SK-N-SH (cell line): Measurements from ENCODE around the gene POLE2. TPM values are rescaled to one million over a fixed set of nuclear protein-coding genes. Genes with fewer than 3 reads are reported as not detected.
A peak's percentile ranks its signal among the peaks of the same experiment; 100 is the strongest.

Source experiments
- CTCF ChIA-PET: fragments of 300-600, 350-600 bp; formaldehyde crosslinking; extraction: SDS; loops from one replicate; lab custom pipeline; 2021; lab: Yijun Ruan, JAX
- POLR2A ChIA-PET: fragments of 350-600 bp; sonication (Branson Sonifier 250); formaldehyde crosslinking; extraction: SDS; loops from one replicate; lab custom pipeline; 2020; ENCODE audit warnings: antibody characterized with exemption, inconsistent platforms; lab: Yijun Ruan, JAX
- DNase-seq: peaks from one replicate; pipeline ENCODE4 v3.0.0; 2012
- H2AFZ ChIP-seq: fragments of 200-600 bp; sonication (generic); 2 replicates; pipeline ENCODE4 v1.8.1; 2016; ENCODE audit warnings: antibody characterized with exemption, mild to moderate bottlenecking, low read depth
- H3F3A ChIP-seq: fragments of 200-600 bp; sonication (generic); replicated peaks from 2 replicates; pipeline ENCODE3; 2016; ENCODE audit warnings: antibody characterized with exemption, mild to moderate bottlenecking; ENCODE audit not compliant: insufficient read depth
- H3K27ac ChIP-seq, 2 experiments: fragments of 200-500 bp in 1 of 2; fragments of 200-600 bp in 1 of 2; sonication (Bioruptor generic) in 1 of 2; sonication (generic), shearing (Covaris generic) in 1 of 2; 2 replicates each; pipeline versions ENCODE4 v1.5.1 to v1.6.1; 2014 to 2016; ENCODE audit warnings: low read depth in 2 of 2, inconsistent platforms in 1 of 2, low read length in 1 of 2, mild to moderate bottlenecking in 1 of 2, mixed read lengths in 1 of 2
- H3K27me3 ChIP-seq: fragments of 200-600 bp; sonication (generic), shearing (Covaris generic); 2 replicates; pipeline ENCODE4 v1.6.1; 2016; ENCODE audit warnings: mixed run types; ENCODE audit not compliant: insufficient read depth
- H3K36me3 ChIP-seq, 2 experiments: fragments of 200-500 bp in 1 of 2; fragments of 200-600 bp in 1 of 2; sonication (Bioruptor generic) in 1 of 2; sonication (generic) in 1 of 2; replicated peaks in 1 of 2; 2 replicates each; pipeline versions ENCODE3 to v1.5.1; 2014 to 2016; ENCODE audit warnings: low read length in 1 of 2, mild to moderate bottlenecking in 1 of 2; ENCODE audit not compliant: insufficient read depth in 2 of 2, control insufficient read depth in 1 of 2
- H3K4me1 ChIP-seq, 2 experiments: fragments of 200-500 bp in 1 of 2; fragments of 200-600 bp in 1 of 2; sonication (Bioruptor generic) in 1 of 2; sonication (generic), shearing (Covaris generic) in 1 of 2; 2 replicates each; pipeline versions ENCODE4 v1.5.1 to v1.6.1; 2014 to 2016; ENCODE audit warnings: low read depth in 1 of 2, low read length in 1 of 2, mixed run types in 1 of 2; ENCODE audit not compliant: insufficient read depth in 2 of 2, control insufficient read depth in 1 of 2
- H3K4me2 ChIP-seq: fragments of 200-600 bp; sonication (generic), shearing (Covaris generic); 2 replicates; pipeline ENCODE4 v1.6.1; 2017; ENCODE audit warnings: mixed run types
- H3K4me3 ChIP-seq, 2 experiments: fragments of 200-500 bp in 1 of 2; fragments of 200-600 bp in 1 of 2; sonication (Bioruptor generic) in 1 of 2; sonication (generic), shearing (Covaris generic) in 1 of 2; 2 replicates each; pipeline versions ENCODE4 v1.5.1 to v1.8.1; 2014 to 2016; ENCODE audit warnings: low read depth in 2 of 2, inconsistent platforms in 1 of 2, low read length in 1 of 2, mild to moderate bottlenecking in 1 of 2, mixed read lengths in 1 of 2, moderate library complexity in 1 of 2
- H3K79me2 ChIP-seq: fragments of 200-600 bp; sonication (generic); 2 replicates; pipeline ENCODE4 v1.8.1; 2017; ENCODE audit warnings: mild to moderate bottlenecking; ENCODE audit not compliant: insufficient read depth
- H3K9ac ChIP-seq: fragments of 200-600 bp; sonication (generic); 2 replicates; pipeline ENCODE4 v1.6.1; 2017; ENCODE audit warnings: mixed run types
- H3K9me2 ChIP-seq: fragments of 200-600 bp; sonication (generic); 2 replicates; pipeline ENCODE4 v1.6.1; 2017; ENCODE audit warnings: mixed run types
- H3K9me3 ChIP-seq: fragments of 200-600 bp; sonication (generic); 2 replicates; pipeline ENCODE4 v1.6.1; 2017; ENCODE audit warnings: mixed run types, mild to moderate bottlenecking, moderate library complexity
- H4K20me1 ChIP-seq: fragments of 200-600 bp; sonication (generic); 2 replicates; pipeline ENCODE4 v1.6.1; 2017; ENCODE audit warnings: mild to moderate bottlenecking, mixed run types; ENCODE audit not compliant: insufficient read depth
- EP300 ChIP-seq, 2 experiments: IDR thresholded peaks; 2 replicates each; pipeline versions ENCODE4 v1.4.0 to v1.6.1; 2012; ENCODE audit warnings: borderline replicate concordance in 1 of 2, low read depth in 1 of 2, low read length in 1 of 2
- FOXJ3 ChIP-seq: sonication (generic); formaldehyde crosslinking; IDR thresholded peaks from 2 replicates; pipeline ENCODE4 v1.5.1; 2020; ENCODE audit warnings: mild to moderate bottlenecking, missing genetic modification reagents
- GABPA ChIP-seq: IDR thresholded peaks from 2 replicates; pipeline ENCODE4 v1.4.0; 2012; ENCODE audit warnings: low read depth, mild to moderate bottlenecking
- GATA2 ChIP-seq: sonication (generic); formaldehyde crosslinking; IDR thresholded peaks from 2 replicates; pipeline ENCODE4 v1.5.0; 2020; ENCODE audit warnings: mild to moderate bottlenecking, missing genetic modification reagents
- JUND ChIP-seq: IDR thresholded peaks from 2 replicates; pipeline ENCODE4 v1.4.0; 2012
- MAX ChIP-seq: IDR thresholded peaks from 2 replicates; pipeline ENCODE4 v1.4.0; 2012; ENCODE audit warnings: low read depth
- MXI1 ChIP-seq: IDR thresholded peaks from 2 replicates; pipeline ENCODE4 v1.6.1; 2012; ENCODE audit warnings: mild to moderate bottlenecking, low read depth, low read length, improper control_type of control experiment
- NRF1 ChIP-seq: IDR thresholded peaks from 2 replicates; pipeline ENCODE4 v1.6.1; 2012; ENCODE audit warnings: low read depth, mild to moderate bottlenecking, low read length
- POLR2AphosphoS5 ChIP-seq: IDR thresholded peaks from 2 replicates; pipeline ENCODE4 v1.6.1; 2012; ENCODE audit warnings: low read depth, low read length
- RAD21 ChIP-seq: IDR thresholded peaks from 2 replicates; pipeline ENCODE4 v1.6.1; 2012; ENCODE audit warnings: mild to moderate bottlenecking, low read length
- RCOR1 ChIP-seq: fragments of 150-350 bp; IDR thresholded peaks from 2 replicates; pipeline ENCODE4 v1.6.1; 2017; ENCODE audit warnings: antibody characterized with exemption, low read length
- RFX5 ChIP-seq: IDR thresholded peaks from 2 replicates; pipeline ENCODE4 v1.6.1; 2012; ENCODE audit warnings: mild to moderate bottlenecking, improper control_type of control experiment, low read length
- SMC3 ChIP-seq: IDR thresholded peaks from 2 replicates; pipeline ENCODE4 v1.6.1; 2012; ENCODE audit warnings: low read depth, low read length, improper control_type of control experiment
- TAF1 ChIP-seq: IDR thresholded peaks from 2 replicates; pipeline ENCODE4 v1.6.1; 2012; ENCODE audit warnings: low read depth, mild to moderate bottlenecking, low read length, moderate library complexity, borderline replicate concordance
- TEAD4 ChIP-seq: IDR thresholded peaks from 2 replicates; pipeline ENCODE4 v1.4.0; 2012; ENCODE audit warnings: mild to moderate bottlenecking, borderline replicate concordance; ENCODE audit not compliant: insufficient read depth
- WGBS: methylation state at CpG from one replicate; pipeline ENCODE4 v1.1.6; 2017; ENCODE audit warnings: low lambda C conversion rate; 5-methylcytosine and 5-hydroxymethylcytosine counted together
- polyA plus RNA-seq, 3 experiments: library from polyadenylated mRNA; depleted of rRNA; stranded (reverse); fragments of >200 nt; gene quantifications; 2 replicates each; pipeline ENCODE4 v1.2.3, GENCODE V29; 2012
- TF ChIP-seq, protein P1 (sequence below): IDR thresholded peaks from 2 replicates; pipeline ENCODE4 v1.6.1; 2012; ENCODE audit warnings: mild to moderate bottlenecking, low read depth, low read length, moderate library complexity

Gene POLE2
- polyA plus RNA-seq, 1 of the 3 experiments (the other 2 are of a cell fraction): 8.5 TPM

GRCh38 chr14:49640540-49641417 lies 47.2 kb downstream of the POLE2 start:
- Histone ChIP-seq H2AFZ (no peak overlapping the region), H3K79me2 (peaks cover 95% of the 10 kb centered on the region), H3K36me3 (peaks cover 16 to 36% of the 10 kb centered on the region in 2 experiments), H3K4me2 (no peak overlapping the region), H3K9me2 (no peaks in the 10 kb centered on the region), H3K9ac (no peak overlapping the region), H3K9me3 (no peaks in the 10 kb centered on the region), H3K27ac (peak overlapping the region in 1 of 2 experiments; percentile 10; a peak in 1 of 4 replicates), H3F3A (peaks cover 26% of the 10 kb centered on the region), H3K4me3 (no peak overlapping the region), H4K20me1 (peaks cover 8% of the 10 kb centered on the region; the same call in 1 of the 2 replicates), H3K4me1 (peaks cover 7% of the 10 kb centered on the region in 2 experiments; a peak in 2 of 4 replicates), H3K27me3 (no peaks in the 10 kb centered on the region)
- no peak for DNase-seq
- ChIA-PET CTCF (no interaction called here), POLR2A (no interaction called here)
- 93% methylated on average over 7 of the region's 7 CpGs for WGBS
- TF ChIP-seq MXI1 (no peak), RAD21 (no peak)

GRCh38 chr14:49637534-49638078 lies 50.4 kb downstream of the POLE2 start:
- no peaks in the 10 kb centered on the region for H3K9me2 ChIP-seq
- H3K4me3 ChIP-seq: no peak overlapping the region
- WGBS: 69% methylated on average over 3 of the region's 3 CpGs
- H3K4me1 ChIP-seq: peaks cover 7% of the 10 kb centered on the region in 2 experiments; a peak in 2 of 4 replicates
- no peak overlapping the region for H3K9ac ChIP-seq
- peaks cover 89% of the 10 kb centered on the region for H3K79me2 ChIP-seq
- peaks cover 8% of the 10 kb centered on the region; the same call in 1 of the 2 replicates for H4K20me1 ChIP-seq
- H3K4me2 ChIP-seq: no peak overlapping the region
- TF ChIP-seq FOXJ3 (CRISPR knock-in tag) (no peak), SMC3 (no peak), JUND (no peak), MAX (no peak), GABPA (no peak), POLR2AphosphoS5 (no peak), RFX5 (no peak), RCOR1 (0 out of 2 replicates have a peak, but pooled peaks have one; percentile 33), TEAD4 (no peak), EP300 (IDR thresholded peaks at IDR 0.05; ENCODE audit: borderline replicate concordance in 1 of 2, low read depth in 1 of 2, low read length in 1 of 2) (no peak), TAF1 (no peak), GATA2 (peak; percentile 26; the same call in 1 of the 2 replicates), NRF1 (no peak)
- TF ChIP-seq, protein P1, sequence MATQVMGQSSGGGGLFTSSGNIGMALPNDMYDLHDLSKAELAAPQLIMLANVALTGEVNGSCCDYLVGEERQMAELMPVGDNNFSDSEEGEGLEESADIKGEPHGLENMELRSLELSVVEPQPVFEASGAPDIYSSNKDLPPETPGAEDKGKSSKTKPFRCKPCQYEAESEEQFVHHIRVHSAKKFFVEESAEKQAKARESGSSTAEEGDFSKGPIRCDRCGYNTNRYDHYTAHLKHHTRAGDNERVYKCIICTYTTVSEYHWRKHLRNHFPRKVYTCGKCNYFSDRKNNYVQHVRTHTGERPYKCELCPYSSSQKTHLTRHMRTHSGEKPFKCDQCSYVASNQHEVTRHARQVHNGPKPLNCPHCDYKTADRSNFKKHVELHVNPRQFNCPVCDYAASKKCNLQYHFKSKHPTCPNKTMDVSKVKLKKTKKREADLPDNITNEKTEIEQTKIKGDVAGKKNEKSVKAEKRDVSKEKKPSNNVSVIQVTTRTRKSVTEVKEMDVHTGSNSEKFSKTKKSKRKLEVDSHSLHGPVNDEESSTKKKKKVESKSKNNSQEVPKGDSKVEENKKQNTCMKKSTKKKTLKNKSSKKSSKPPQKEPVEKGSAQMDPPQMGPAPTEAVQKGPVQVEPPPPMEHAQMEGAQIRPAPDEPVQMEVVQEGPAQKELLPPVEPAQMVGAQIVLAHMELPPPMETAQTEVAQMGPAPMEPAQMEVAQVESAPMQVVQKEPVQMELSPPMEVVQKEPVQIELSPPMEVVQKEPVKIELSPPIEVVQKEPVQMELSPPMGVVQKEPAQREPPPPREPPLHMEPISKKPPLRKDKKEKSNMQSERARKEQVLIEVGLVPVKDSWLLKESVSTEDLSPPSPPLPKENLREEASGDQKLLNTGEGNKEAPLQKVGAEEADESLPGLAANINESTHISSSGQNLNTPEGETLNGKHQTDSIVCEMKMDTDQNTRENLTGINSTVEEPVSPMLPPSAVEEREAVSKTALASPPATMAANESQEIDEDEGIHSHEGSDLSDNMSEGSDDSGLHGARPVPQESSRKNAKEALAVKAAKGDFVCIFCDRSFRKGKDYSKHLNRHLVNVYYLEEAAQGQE: no peak
- ChIA-PET POLR2A (interaction anchor here (0.6 kb wide), 2 partner anchors 193 to 215 kb away, joined by 4 to 5 read pairs; partner anchors contain the start of gene NEMF), CTCF (interaction anchor here (1.1 to 1.9 kb wide), 4 partner anchors 13 to 215 kb away, joined by 3 to 5 read pairs (median 4); partner anchors contain the start of gene NEMF)
- no peaks in the 10 kb centered on the region for H3K9me3 ChIP-seq
- H3K36me3 ChIP-seq: peaks cover 16 to 30% of the 10 kb centered on the region in 2 experiments
- no peaks in the 10 kb centered on the region for H3K27me3 ChIP-seq
- H3K27ac ChIP-seq: no peak overlapping the region
- H2AFZ ChIP-seq: no peak overlapping the region
- DNase-seq: peak; percentile 32
- H3F3A ChIP-seq: peaks cover 41% of the 10 kb centered on the region
